Measurements from ENCODE around the gene TEX264.

Gene TEX264

DNA sequence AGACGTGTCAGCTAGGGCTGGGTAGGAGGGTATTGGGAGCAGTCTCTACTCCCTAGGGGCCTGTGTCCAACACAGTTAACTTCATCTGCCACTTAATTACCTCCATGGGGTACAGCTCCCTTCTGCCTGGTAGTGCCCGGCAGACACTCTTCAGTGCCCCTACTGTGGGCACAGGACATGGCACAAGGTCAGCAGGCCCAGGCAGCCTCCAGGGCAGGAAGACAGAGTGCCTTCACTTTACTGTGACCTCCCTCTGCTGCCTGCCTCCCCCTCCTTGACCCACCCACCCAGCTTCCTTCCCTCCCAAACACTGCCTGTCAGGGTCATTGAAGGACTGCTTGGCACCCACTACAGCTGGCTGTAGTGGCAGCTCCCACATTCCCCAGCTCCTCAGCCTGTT is 29.4 kb downstream of the TEX264 start:
- DNase-seq = no peak

GRCh38 chr3:51702156-51702555 is 31.1 kb downstream of the TEX264 start:
- no peak for DNase-seq

DNA sequence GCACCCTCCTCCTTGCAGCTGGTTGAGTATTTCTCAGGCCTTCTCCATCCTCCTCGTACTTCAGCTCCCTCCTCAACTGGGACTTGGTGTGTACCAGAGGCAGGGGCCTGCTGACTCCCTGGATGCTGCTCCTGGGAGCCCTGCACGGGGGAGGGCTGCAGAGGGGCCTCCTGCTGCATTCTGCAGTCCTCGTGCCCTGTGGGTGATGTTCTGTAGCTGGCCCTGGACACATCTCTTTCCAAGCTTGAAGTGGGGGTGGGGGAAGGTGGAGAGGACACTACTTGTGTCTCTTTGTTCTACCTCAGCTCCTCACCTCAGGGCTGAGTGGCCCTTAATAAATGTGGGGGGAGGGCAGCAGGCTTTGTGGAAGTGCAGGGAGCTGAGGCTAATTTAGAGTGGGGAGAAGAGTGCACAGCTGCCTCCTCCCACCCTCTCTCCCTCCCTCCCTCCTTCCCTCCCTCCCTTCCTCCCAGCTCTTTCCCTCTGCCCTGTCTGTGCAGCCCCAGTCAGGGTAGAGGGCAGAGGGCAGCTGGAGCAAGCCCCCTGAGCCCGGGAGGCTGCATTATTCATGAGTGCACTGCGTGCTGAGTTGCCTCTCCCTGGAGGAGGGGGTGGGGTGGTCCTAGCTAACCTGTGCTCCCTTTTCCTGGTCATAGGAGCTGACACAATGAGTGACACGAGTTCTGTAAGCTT is 32.2 kb downstream of the TEX264 start:
- no peak for DNase-seq

- no peak for DNase-seq
Measured at GRCh38 chr3:51703761-51704510, 32.9 kb downstream of the TEX264 start.

DNA sequence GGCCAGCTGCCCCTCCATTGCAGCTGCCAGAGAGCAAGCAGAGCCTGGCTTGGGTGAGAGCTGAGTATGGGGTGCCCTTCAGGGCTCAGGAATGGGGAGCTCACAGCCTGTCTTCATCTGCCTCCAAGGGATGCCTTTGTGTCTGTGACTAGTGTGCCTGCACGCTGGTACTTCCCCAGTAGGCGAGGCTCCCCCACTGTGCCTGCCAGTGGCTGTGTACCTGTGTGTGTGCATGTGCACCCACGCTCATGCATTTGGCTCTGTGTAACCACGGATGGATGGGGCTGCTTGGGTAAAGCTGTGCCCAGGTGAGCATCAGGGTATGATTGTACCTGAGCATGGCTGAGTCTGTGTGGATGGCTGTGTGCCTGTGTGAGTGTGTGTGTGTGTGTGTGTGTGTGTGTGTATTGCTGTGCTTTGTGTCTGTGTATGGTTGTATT is 33.5 kb downstream of the TEX264 start:
- DNase-seq = no peak

DNA sequence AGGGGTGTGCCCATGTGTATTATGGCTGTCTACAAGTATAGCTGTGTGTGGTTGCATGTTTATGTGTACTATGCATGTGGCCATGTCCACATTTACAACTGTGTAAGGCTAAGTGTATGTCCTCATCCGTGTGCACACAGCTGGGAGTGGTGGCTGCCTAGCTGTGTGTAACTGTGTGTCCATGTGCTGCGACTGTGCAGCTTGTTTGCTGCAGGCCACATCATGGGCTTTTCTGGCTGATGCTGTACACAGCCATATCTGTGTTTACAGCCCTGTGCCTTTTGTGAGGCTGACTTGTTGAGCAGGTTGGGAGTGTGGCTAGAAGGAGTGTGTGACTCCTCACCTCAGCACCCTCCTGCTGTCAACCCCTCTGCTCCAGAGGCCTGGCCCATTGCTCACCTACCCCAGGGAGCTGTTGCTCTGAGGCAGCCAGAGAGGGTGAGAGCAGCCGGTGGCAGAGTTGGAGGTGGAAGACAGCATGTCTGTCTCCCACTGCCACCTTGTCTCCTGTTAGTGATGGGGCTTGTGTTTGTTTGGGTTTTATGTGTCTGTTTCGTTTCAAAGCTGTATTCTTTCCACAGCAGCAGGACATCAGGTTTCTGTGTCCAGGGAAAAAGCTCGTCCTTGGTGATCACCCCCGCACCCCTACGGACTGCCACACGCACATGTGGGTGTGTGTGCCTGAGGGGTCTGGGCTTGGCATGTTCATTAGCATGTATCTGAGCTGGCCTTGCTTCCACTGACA is 34.4 kb downstream of the TEX264 start:
- DNase-seq = no peak

GRCh38 chr3:51706021-51706485 is 35.0 kb downstream of the TEX264 start:
- DNase-seq = no peak

DNA sequence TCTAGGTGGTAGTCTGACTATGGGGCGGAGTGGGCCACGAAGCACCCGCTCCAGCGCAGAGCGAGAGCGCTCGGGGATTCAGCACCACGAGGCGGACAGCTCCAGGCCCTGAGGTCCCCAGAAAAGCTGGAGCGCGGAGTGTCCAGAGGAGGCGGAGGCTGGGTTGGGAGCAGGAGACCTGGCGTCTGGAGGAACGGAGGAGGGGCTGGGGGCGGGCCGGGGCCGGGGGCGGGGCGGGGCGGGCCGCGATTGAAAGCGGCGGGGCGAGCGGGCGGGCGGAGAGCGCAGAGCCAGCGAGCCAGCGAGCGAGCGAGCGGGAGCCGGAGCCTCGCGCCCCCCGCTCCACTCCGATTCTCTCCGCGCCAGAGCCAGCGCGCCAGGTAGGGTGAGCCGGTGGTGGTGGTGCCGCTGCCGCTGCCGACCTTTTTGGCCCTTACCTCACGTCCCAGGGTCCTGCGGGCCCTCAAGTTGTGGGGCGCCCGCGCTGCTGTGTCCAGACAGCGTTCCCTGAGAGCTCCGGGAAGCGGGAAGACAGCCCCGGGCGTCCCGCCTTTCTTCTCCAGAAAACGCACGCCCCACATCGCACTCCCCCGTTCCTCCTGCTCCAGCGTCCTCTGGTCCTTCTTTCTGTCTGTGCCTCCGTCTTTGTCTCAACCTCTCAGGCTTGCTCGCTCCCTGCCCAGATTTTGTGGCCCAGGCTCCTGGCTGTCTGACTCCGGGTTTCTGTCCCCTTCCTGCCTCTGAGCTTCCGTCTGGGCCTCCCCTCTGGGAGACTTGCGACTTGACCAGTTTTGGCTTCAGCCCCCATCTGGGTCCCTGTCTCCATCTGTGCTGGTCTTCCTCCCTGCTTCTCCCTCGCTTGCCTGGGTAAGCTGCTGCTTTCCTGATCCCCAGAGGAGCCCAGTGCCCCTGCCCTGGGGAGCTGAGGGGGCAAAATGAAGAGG is 36.0 kb downstream of the TEX264 start, which contains the start of gene GRM2:
Gene GRM2, plus strand, starts transcription at position 281 of the 944 bp plus-strand sequence. CDS start 1,916 bp downstream, outside the sequence.
- peak; percentile 87 for DNase-seq

DNA sequence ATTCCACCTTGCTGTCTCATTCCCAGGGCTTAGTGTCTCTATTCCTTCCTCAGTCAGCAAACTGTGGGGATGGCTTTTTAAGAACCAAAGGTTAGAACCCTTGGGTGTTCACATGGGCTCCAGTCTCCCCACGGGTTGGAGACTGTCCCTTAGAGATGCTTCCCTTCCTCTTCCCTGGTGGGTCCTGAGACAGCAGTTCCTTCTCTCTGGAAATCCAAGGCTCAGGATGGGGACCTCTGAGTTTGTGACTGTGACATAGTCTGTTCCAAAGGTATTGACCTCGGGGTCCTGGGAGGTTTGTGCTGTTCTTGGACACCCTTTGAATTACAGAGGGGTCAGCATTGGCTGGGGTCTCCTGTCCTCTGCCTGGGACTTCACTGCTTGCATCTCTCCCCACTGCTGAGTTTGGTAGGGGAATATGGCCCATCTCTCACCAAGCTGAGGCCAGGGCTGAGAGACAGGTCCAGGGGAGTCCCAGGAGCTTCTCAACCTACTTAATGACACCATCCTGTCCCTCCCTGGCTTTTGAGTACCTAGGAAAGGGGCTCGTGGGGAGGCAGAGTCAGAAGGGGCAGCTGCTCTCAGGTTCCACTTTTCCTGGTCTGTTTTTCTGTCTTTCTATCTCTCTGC is 37.3 kb downstream of the TEX264 start:
- DNase-seq = no peak

DNA sequence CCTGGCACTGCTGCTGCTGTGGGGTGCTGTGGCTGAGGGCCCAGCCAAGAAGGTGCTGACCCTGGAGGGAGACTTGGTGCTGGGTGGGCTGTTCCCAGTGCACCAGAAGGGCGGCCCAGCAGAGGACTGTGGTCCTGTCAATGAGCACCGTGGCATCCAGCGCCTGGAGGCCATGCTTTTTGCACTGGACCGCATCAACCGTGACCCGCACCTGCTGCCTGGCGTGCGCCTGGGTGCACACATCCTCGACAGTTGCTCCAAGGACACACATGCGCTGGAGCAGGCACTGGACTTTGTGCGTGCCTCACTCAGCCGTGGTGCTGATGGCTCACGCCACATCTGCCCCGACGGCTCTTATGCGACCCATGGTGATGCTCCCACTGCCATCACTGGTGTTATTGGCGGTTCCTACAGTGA is 38.0 kb downstream of the TEX264 start:
- DNase-seq = no peak

DNA sequence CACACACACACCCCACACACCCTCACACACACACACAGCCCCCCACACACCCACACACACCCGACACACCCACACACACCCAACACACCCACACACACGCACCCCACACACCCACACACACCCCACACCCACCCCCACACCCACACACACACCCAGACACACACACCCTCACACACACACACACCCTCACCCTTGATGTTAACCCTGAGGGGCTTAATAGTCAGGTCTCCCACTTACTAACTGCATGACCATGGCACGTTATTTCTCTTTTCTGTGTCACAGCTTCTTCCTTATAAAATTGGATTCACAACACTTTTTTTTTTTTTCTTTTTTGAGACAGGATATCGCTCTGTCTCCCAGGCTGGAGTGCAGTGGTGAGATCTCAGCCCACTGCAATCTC is 38.6 kb downstream of the TEX264 start:
- no peak for DNase-seq

GRCh38 chr3:51710631-51711351 is 39.7 kb downstream of the TEX264 start:
- no peak for DNase-seq

DNA sequence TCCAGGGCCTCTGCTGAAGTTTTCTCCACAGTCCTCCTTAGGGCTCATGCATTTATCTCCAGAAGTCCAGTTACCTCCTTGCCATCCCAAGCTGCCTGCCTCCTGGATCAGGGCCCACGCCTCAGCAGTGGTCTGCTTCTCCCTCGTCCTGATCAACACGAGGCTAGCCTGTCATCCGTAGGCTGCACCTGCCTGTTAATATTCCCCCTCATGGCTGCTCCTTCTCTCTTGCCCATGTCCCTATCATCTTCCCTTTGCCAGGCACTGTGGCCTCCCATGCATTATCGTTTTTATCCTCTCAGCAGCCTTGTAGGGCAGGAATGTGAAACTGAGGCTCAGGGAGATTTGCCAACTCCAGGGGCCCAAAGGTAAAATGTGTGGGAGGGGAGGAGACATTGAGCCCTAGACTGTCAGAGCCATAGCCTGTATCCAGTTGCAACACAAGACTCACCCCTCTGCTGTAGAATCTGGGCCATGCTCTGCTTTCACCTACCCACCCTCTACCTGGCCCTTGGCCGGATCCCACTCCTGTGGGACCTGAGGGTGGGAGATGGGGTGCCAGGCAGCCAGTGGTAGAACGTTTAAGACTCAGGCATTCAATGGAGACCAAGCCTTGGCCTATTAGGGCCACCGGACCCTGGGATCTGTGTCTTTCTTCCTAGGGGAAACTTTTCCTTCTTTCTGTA is 40.4 kb downstream of the TEX264 start:
- no peak for DNase-seq

- no peak for DNase-seq
Measured at GRCh38 chr3:51712038-51712420, 41.0 kb downstream of the TEX264 start.

DNA sequence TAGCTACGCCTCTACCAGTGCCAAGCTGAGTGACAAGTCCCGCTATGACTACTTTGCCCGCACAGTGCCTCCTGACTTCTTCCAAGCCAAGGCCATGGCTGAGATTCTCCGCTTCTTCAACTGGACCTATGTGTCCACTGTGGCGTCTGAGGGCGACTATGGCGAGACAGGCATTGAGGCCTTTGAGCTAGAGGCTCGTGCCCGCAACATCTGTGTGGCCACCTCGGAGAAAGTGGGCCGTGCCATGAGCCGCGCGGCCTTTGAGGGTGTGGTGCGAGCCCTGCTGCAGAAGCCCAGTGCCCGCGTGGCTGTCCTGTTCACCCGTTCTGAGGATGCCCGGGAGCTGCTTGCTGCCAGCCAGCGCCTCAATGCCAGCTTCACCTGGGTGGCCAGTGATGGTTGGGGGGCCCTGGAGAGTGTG is 41.5 kb downstream of the TEX264 start:
- DNase-seq = no peak

GRCh38 chr3:51712963-51713362 is 41.9 kb downstream of the TEX264 start:
- DNase-seq = no peak

- no peak for DNase-seq
Measured at GRCh38 chr3:51715231-51715976, 44.4 kb downstream of the TEX264 start.

GRCh38 chr3:51715977-51716294 is 44.9 kb downstream of the TEX264 start:
- no peak for DNase-seq

DNA sequence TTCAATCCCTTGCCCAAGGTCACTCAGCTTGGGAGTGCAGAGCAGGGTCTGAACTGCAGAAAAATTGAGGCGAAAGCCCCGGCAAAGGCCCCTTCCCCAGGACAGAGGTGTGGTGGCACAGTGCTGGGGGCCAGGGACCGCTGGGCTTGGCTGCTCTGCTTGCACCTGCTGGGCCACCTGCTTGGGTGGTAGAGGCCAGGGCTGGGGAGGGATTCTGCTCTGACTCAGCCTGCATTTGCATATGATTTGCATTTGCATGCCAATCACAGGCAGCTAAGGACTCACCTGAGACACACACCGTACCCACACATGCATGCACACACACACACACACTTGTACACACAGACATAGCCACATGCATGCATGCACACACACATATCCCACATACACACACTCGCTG is 45.8 kb downstream of the TEX264 start:
- no peak for DNase-seq

DNA sequence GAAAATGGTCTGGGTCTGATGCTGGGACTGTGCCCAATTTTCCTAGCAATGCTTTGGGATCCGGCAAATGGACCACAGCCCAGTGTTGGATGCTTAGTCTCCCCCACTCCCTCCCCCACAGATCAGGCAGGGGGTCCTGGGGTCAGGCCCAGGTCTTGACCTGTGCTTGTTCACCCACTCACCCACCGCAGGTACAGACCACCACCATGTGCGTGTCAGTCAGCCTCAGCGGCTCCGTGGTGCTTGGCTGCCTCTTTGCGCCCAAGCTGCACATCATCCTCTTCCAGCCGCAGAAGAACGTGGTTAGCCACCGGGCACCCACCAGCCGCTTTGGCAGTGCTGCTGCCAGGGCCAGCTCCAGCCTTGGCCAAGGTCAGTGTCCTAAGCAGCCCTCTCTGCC is 46.4 kb downstream of the TEX264 start:
- no peak for DNase-seq
